ENCODE data around the gene CCL7.

GRCh38 chr17:34299027-34299426 lies 29.0 kb downstream of the CCL7 start:
- no peak for TF ChIP-seq CTCF (IDR thresholded peaks at IDR 0.05)
- no peak for TF ChIP-seq POLR2AphosphoS5 (IDR thresholded peaks at IDR 0.05)
- TF ChIP-seq POLR2A (IDR thresholded peaks at IDR 0.05) = no peak
- no peak for TF ChIP-seq EP300 (IDR thresholded peaks at IDR 0.05; ENCODE audit: low read depth)

All from transverse colon (tissue), 4 donors.